ENCODE measurements around the gene TSGA10. TPM values are rescaled to one million over a fixed set of nuclear protein-coding genes. Genes with fewer than 3 reads are reported as not detected.
"Not testable (repeated sequence)": the region's sequence is repeated elsewhere in the genome, so short reads cannot be mapped to it uniquely, and the experiment has no call there.

Gene TSGA10
- total RNA-seq, 1 donor from 2014 or later: 3.7 TPM

DNA sequence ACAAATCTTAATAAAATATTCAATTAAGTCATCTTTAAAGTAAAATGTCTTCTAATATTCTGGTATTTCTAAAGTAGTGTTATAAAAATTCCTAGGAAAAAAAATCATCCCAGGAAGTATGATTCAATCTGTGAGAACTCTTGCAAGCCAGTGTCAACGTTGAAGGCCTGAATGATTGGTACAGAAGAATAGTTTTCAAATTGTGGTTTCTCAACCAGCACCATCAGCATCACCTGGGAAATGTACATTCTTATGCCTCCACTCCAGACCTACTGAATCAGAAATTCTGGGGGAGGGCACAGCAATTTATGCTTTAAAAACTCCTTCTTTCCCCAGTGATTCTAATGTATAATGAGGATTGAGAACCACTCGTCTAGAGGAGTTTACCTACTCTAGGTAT is 75.5 kb downstream of the TSGA10 start:
- TF ChIP-seq POLR2A (IDR thresholded peaks at IDR 0.05) (no peak), POLR2AphosphoS5 (IDR thresholded peaks at IDR 0.05; ENCODE audit: insufficient read depth in 1 of 2, low read depth in 1 of 2) (no peak)
- TF ChIP-seq, protein P1, sequence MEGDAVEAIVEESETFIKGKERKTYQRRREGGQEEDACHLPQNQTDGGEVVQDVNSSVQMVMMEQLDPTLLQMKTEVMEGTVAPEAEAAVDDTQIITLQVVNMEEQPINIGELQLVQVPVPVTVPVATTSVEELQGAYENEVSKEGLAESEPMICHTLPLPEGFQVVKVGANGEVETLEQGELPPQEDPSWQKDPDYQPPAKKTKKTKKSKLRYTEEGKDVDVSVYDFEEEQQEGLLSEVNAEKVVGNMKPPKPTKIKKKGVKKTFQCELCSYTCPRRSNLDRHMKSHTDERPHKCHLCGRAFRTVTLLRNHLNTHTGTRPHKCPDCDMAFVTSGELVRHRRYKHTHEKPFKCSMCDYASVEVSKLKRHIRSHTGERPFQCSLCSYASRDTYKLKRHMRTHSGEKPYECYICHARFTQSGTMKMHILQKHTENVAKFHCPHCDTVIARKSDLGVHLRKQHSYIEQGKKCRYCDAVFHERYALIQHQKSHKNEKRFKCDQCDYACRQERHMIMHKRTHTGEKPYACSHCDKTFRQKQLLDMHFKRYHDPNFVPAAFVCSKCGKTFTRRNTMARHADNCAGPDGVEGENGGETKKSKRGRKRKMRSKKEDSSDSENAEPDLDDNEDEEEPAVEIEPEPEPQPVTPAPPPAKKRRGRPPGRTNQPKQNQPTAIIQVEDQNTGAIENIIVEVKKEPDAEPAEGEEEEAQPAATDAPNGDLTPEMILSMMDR (IDR thresholded peaks at IDR 0.05): no peak
- Histone ChIP-seq H3K27me3 (no peaks in the 10 kb centered on the region), H3K4me3 (no peak overlapping the region), H3K9me3 (no peaks in the 10 kb centered on the region), H3K36me3 (no peaks in the 10 kb centered on the region), H3K4me1 (no peaks in the 10 kb centered on the region), H3K27ac (no peak overlapping the region)
- intact Hi-C loops (cut with DNase I): no loop called here
- DNase-seq (ENCODE audit: extremely low spot score in 2 of 2): no peak

DNA sequence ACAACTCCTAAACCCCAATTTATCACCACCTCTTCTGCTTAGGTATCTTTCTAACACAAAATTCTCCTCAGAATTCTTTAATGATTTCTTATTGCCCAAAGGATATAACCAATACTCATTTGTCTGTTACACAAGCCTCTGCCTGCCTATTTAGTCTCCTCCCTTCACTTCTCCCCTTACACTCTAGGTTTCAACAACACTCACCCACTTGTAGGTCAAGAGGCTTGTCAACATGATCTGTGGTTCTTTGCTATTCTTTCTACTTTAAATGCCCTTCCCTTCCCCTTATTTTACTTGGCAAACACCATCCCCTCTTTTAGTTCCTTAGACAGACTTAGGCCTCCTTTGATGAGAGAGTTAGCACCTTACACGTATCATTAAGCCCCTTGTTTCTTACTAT is 82.2 kb downstream of the TSGA10 start:
- TF ChIP-seq, protein P1 (IDR thresholded peaks at IDR 0.05): no peak
- TF ChIP-seq POLR2A (IDR thresholded peaks at IDR 0.05) (no peak), POLR2AphosphoS5 (IDR thresholded peaks at IDR 0.05; ENCODE audit: insufficient read depth in 1 of 2, low read depth in 1 of 2) (no peak)
- H3K36me3 ChIP-seq: no peaks in the 10 kb centered on the region
- no peaks in the 10 kb centered on the region for H3K27me3 ChIP-seq
- intact Hi-C loops (cut with DNase I): no loop called here
- no peaks in the 10 kb centered on the region for H3K4me1 ChIP-seq
- no peak overlapping the region for H3K4me3 ChIP-seq
- no peak for DNase-seq (ENCODE audit: extremely low spot score in 2 of 2)
- H3K27ac ChIP-seq: no peak overlapping the region
- H3K9me3 ChIP-seq: no peaks in the 10 kb centered on the region

DNA sequence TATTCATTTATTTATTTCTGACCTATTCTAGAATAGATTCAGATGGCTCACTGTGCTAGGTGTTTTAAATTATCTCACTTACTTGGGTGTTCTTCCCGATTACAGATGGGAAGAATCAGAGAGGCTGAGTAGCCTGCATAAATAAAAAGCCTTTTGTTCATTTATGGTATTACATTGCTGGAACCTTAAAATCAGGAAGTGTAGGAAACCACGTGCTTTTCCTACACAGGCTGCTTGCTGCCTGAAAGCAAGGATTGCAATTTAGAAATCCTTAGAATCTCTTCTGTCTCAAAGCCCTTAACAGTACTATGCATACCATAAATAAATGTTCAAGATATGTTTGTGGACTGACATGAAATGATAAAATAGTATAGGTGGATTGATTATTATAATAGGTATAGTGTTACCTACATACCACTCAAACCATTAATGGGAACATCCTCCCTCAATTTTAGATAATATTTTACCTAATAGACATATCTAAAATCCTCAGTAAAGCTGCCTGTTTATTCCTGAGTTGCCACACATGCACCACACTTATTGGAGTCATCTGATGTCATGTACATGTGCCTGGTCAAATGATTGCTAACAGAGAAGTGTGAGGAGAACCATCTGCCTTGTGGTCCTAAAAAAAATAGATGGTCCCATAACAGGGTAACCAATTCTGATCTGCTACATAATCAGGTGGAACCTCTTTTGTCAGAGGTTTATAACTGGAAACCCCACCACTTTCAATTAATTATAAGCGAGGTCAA is 86.7 kb downstream of the TSGA10 start:
- no peaks in the 10 kb centered on the region for H3K4me1 ChIP-seq
- no peak overlapping the region for H3K4me3 ChIP-seq
- no peak for DNase-seq (ENCODE audit: extremely low spot score in 2 of 2)
- no peak overlapping the region for H3K27ac ChIP-seq
- intact Hi-C loops (cut with DNase I): no loop called here
- H3K27me3 ChIP-seq: no peaks in the 10 kb centered on the region
- H3K36me3 ChIP-seq: no peaks in the 10 kb centered on the region
- no peaks in the 10 kb centered on the region for H3K9me3 ChIP-seq
- TF ChIP-seq POLR2A (IDR thresholded peaks at IDR 0.05): no peak
- TF ChIP-seq, protein P1 (IDR thresholded peaks at IDR 0.05): no peak
- TF ChIP-seq POLR2AphosphoS5 (IDR thresholded peaks at IDR 0.05; ENCODE audit: insufficient read depth in 1 of 2, low read depth in 1 of 2): no peak

DNA sequence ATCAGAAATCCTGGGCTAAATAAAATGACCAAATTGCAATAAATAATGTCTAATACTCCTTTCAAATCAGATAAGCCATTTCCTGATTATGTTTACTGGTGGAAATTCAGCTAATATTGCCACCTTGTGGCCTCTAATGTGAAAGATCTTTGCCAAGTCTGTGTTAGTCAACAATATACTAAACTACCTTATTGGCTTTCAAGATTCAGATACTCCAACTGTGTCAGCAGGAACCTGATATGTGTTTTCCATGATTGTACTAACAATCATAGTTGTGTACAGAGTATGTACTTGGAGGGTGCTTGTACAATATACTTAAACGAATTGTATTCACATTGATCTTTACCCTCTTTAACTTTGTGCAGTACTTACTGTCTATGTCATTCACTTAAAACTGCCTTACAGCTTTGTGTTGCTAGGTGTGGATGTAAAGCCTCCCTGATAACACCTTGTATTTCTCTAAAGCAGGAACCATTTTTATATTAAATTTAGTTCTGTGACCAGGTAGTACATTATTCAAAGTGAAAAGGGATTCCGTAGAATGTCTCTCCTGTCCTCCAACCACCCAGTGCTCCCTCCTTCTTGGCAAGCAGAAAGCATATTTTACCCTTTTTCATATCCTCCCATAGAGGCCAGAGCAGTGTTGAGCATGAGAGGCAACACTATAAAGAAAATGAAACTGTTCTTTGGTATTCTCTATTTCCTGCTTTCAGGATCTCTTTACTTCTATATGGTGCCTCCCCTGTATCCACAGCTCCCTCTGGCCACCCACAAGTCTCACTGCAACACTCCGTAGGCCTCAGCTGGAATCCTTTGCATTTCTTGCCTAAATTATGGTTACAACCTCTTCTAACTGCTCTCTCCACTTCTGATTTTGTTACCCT is 88.4 kb downstream of the TSGA10 start:
- Histone ChIP-seq H3K4me3 (no peak overlapping the region), H3K4me1 (no peaks in the 10 kb centered on the region), H3K36me3 (no peaks in the 10 kb centered on the region), H3K27ac (no peak overlapping the region), H3K9me3 (no peaks in the 10 kb centered on the region), H3K27me3 (no peaks in the 10 kb centered on the region)
- DNase-seq (ENCODE audit: extremely low spot score in 2 of 2): no peak
- TF ChIP-seq, protein P1 (IDR thresholded peaks at IDR 0.05): peak in 1 of 3 experiments; percentile 33
- no peak for TF ChIP-seq POLR2AphosphoS5 (IDR thresholded peaks at IDR 0.05; ENCODE audit: insufficient read depth in 1 of 2, low read depth in 1 of 2)
- intact Hi-C loops (cut with DNase I): no loop called here

DNA sequence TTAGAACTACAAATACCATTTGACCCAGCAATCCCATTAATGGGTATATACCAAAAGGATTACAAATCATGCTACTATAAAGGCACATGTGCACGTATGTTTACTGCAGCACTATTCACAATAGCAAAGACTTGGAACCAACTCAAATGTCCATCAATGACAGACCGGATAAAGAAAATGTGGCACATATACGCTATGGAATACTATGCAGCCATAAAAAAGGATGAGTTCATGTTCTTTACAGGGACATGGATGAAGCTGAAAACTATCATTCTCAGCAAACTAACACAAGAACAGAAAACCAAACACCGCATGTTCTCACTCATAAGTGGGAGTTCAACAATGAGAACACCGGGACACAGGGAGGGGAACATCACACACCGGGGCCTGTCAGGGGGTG is 105.6 kb downstream of the TSGA10 start:
- intact Hi-C loops (cut with DNase I); H3K36me3 ChIP-seq: not testable (repeated sequence)

DNA sequence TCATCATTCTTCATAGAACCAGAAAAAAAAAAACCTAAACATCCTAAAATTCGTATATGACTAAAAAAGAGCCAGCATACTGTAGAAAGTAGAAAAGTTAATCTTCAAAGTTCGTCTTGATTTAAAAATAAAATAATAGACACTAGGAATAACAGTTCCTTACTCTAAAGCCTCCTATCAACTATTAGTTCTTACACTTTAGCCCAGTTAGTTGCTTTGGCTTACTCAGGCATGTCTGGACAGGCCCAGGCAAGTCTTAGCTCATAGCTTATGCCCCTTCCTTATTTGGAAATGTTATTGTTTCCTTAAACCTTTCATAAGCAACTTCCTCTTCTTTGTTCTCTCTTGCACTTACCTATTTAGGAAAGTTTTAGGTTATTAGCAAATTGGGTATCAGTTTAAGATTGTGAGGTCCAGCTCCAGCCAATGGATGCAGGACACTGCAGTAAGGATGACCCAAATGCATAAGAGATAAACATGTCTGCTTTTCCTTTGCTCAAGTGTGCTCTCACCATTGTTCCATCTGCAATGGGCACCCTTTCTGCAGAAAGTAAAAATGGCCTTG is 113.9 kb downstream of the TSGA10 start:
- H3K36me3 ChIP-seq; DNase-seq (ENCODE audit: extremely low spot score in 2 of 2); H3K27ac ChIP-seq; H3K9me3 ChIP-seq; H3K4me3 ChIP-seq; H3K27me3 ChIP-seq; intact Hi-C loops (cut with DNase I); H3K4me1 ChIP-seq: not testable (repeated sequence)

More for the DNA sequence above, 105.6 kb downstream of the TSGA10 start:
- not testable (repeated sequence) for H3K27ac ChIP-seq; DNase-seq (ENCODE audit: extremely low spot score in 2 of 2); H3K27me3 ChIP-seq; H3K9me3 ChIP-seq; H3K4me1 ChIP-seq; H3K4me3 ChIP-seq

All from vagina (tissue), 2 donors.